SH-SY5Y (cell line): ENCODE data around the gene OOSP4A.

Experiments used
- GATA2 ChIP-seq: IDR thresholded peaks from 2 replicates; pipeline ENCODE4 v1.6.1; 2011; ENCODE audit warnings: mild to moderate bottlenecking, low read depth, low read length
- GATA3 ChIP-seq: IDR thresholded peaks from 2 replicates; pipeline ENCODE4 v1.6.1; 2011; ENCODE audit warnings: low read depth, mild to moderate bottlenecking, low read length, moderate library complexity

The OOSP4A gene

DNA sequence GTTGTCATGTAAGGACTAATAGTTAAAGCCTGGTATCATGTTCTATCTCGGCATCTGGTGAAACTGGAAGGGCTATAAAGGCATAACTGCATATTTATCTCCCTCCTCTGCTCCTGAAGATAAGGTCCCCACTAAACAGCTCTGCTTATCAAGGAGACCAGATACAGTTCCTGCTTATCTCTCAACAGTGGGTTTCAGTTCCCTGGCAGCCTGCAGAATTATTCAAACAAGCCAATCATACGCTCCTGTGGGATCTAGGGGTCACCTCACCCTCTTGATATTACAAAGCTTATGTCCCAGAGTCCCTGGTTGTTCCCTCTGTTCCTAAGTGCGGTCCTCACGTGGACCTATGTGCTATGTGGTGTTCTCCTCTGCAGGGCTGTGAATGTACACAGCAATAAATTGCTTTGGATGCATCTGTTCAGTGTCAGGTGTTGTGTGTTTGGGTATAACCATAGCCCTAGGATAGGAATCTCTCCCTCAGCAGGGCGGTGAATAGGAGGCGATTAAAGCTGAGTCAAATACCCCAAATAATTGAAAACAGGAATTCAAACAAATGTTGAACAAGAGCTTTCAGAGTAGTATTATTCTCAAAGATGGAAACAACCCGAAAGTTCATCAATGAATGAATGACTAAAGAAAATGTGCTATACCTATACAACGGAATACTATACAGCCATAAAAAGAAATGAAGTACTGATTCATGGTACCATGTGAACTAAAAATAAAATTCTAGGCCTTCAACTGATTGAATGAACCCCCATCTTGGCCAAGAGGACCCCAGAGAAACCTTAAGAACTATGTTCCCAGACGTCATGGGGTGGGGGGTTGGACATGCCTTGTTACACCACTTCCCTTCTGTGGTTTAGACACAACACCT, 3.1 kb upstream of the OOSP4A start:
- TF ChIP-seq GATA3: peak; percentile 91
- peak; percentile 98 for TF ChIP-seq GATA2

- TF ChIP-seq GATA3 (no peak), GATA2 (no peak)
Observed at GRCh38 chr11:59962107-59962482, 1.7 kb upstream of the OOSP4A start.

DNA sequence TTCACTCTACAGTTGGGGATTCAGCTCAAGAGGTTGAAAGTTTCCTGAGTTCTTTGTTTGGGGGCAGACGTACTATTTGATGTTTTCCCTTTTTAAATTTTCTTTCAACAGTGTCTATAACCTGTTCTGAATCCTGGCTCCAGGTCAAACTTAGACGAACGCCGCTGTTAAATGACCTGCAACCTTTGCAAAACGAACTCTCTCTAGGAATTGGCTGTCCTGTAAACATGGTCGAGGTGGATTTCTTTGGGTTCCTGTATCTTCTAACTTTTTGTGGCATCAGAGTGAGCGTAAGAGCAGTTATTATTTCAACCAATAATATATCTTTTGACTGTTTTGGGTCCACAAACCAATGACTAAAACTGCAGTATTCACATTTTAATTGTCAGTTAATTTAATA, 1.6 kb downstream of the OOSP4A start:
- no peak for TF ChIP-seq GATA3
- no peak for TF ChIP-seq GATA2

DNA sequence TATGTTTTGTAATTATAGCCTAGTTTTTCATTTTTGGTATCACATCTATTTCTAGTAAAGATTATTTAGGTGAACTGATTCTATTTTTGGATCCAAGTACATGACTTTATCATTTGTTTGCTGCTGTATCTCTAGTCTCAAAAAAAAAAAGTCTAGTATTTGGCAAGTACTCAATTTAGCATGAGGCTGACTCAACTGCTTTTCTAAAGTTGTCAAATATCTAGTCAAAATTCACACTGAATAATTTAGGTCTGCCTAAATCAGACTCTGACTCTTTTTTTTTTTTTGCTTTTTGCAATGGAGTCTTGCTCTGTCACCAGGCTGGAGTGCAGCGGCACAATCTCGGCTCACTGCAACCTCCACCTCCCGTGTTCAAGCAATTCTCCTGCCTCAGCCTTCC, 2.4 kb downstream of the OOSP4A start:
- TF ChIP-seq GATA2 (no peak), GATA3 (no peak)

DNA sequence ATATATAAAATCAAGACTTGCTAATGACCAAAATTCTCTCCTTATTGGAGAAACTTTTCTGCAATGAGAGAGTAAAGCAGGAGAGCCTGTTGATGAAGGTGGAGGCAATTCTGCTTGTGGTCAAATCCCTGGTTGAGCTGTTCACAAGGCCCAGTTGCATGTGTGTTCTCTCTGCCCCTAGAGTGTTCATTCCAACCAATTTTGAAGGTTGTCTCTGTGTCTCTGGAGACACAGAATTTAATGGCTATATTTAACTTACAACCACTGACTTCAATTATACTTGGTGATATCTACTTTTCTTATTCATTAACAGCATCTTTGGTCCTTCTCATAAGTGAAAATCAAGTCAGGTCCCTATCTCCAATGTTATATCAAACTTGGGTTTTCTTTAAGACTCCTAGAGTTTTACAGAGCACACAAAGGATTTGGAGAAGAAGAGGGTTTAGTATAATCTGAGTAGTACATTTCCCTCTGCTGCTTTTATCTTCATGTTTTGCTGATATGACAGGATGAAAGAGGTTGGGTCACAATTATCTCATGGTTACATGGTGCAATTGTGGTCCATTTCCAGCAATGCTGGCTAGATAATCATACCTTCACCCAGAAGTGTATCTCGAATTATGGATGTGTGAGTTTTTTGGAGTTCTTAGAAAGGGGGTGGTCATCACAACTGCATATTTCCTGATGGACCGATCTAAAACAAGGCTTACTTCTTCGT, 4.0 kb downstream of the OOSP4A start:
- no peak for TF ChIP-seq GATA3

- no peak for TF ChIP-seq GATA2
- no peak for TF ChIP-seq GATA3
Observed at GRCh38 chr11:59968395-59968783, 4.6 kb downstream of the OOSP4A start.

GRCh38 chr11:59973097-59973496, 9.3 kb downstream of the OOSP4A start:
- TF ChIP-seq GATA3 (no peak), GATA2 (no peak)

DNA sequence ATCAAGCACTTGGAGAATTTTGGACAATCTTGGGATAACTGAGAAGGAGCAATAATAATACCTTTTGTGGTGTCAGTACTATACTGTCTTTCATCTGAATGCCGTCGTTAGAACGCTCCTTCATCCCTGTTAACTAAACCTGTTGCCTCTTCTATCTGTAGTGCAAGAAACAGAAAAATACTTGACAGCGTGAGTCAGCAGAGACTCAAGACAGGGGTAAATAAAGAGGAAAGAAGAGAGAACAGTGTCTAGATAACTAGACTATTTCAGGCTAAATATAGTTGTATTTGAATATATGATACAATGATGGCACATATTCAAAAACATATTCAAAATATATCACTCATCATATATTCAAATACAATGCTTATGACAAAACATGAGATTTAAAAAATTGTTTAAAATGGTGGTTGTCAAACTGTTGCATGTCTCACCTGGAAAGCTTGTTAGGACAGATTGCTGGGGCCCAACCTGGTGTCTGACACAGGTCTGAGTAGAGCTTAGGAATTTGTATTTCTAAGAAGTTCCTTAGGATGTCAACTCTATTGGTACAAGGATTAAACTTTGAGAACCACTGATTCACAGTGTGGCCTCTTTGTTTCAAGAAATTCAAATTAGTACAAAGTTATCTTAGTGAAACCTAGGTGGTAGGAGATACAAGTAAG, 17.4 kb downstream of the OOSP4A start:
- no peak for TF ChIP-seq GATA3
- TF ChIP-seq GATA2: no peak

DNA sequence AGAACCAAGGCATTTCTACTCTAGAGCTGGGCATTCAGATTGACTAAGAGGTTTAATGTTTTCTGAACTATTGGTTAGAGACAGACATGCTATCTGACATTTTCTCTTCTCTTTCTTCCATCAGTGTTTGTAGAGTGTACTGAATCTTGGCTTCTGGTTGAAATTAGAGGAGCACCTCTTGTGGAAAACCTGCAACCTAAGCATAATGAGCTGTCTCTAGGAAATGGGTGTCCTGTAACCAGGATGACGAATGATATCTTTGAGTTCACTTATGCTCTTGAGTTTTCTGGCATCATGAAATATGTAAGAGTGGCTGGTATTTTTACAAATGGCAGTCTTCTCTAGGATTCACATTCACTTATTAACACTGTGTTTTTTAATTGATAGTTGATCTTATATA, 19.4 kb downstream of the OOSP4A start:
- no peak for TF ChIP-seq GATA3
- no peak for TF ChIP-seq GATA2

GRCh38 chr11:59984368-59984767, 20.5 kb downstream of the OOSP4A start:
- no peak for TF ChIP-seq GATA3
- TF ChIP-seq GATA2: no peak

GRCh38 chr11:59990421-59990820, 26.6 kb downstream of the OOSP4A start:
- TF ChIP-seq GATA2 (no peak), GATA3 (no peak)

GRCh38 chr11:59992425-59992824, 28.6 kb downstream of the OOSP4A start:
- TF ChIP-seq GATA3 (no peak), GATA2 (no peak)

GRCh38 chr11:59997800-59998199, 34.0 kb downstream of the OOSP4A start:
- no peak for TF ChIP-seq GATA2
- TF ChIP-seq GATA3: no peak

DNA sequence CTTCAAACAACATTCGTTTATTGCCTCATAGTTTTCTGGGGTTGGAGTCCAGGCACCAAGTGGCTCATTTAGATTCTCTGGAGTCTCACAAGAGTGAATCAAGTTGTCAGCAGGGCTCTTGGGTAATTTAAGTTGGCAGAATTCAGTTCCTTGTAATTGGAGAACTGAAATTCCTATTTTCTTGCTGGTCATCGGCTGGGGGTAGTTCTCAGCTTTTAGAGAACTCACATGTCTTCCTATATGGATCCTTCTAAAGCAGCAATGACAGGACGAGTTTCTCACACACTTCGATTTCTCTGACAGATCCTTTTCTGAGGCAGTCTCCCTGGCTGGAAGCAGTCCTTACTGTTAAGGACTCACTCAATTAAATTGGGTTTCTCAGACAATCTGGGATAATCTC, 35.9 kb downstream of the OOSP4A start:
- TF ChIP-seq GATA3 (no peak), GATA2 (no peak)
